CD4-positive, alpha-beta T cell treated with Interleukin-10 for 1 hour (primary cell): ENCODE data around the gene IQCK.

ENCODE experiments used
- DNase-seq: peaks from one replicate; pipeline ENCODE4 v3.0.0-alpha.2; 2020

IQCK gene

DNA sequence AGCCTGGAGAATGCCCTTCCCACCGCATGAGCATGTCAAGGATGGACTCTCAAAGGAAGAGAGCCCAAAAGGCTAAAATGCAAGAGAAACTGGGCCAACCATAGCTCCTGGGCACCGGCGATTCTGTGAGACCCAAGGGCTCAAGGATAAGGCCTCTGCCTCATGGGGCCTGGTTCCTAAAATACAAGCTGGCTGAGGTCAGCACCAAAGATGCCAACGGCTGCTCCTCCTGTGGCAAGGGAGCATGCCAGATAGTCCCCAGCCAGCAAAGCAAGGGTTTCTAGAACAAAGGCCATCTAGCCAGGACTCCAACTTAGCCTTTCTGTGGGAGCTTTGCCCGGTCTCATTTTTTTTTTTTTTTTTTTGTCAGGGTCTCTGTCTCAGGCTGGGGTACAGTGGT is 146.5 kb downstream of the IQCK start:
- DNase-seq = no peak

DNA sequence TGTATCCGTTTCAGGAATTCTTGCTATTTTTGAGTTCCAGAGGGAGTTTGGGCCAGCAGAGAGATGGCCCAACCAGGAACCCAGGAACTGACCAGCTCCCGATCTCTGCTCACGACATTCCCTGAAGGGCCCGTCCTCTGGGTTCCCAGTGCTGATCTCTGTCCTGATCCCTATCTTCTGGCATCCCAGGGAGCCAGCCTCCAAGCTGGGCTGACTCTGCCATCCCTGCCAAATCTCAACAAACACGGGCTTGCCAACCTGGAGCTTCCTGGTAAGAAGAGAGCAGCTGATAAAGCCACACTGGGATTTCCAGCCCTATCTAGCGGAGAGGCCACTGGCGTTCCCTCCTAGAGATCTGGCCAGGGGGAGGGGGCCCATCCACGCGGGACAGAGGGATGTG is 150.3 kb downstream of the IQCK start:
- no peak for DNase-seq

DNA sequence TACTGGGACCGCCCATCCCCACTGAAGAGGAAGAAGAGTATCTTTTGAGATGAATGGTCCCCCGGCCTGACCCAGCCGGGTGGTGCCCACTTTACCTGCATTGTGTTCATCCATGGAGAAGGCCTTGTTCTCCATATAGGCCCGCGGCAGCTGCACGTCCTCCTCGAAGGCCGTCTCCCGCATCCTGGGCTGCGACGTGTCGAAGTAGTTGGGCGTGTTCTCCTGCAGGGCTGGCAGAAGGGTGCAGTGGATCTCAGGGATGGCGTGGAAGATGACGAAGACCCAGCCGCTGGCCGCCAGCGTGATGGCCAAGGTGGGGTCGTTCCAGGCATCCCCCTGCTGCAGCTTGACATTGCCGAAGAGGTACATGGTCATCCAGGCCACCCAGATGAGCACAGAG is 153.7 kb downstream of the IQCK start:
- no peak for DNase-seq

DNA sequence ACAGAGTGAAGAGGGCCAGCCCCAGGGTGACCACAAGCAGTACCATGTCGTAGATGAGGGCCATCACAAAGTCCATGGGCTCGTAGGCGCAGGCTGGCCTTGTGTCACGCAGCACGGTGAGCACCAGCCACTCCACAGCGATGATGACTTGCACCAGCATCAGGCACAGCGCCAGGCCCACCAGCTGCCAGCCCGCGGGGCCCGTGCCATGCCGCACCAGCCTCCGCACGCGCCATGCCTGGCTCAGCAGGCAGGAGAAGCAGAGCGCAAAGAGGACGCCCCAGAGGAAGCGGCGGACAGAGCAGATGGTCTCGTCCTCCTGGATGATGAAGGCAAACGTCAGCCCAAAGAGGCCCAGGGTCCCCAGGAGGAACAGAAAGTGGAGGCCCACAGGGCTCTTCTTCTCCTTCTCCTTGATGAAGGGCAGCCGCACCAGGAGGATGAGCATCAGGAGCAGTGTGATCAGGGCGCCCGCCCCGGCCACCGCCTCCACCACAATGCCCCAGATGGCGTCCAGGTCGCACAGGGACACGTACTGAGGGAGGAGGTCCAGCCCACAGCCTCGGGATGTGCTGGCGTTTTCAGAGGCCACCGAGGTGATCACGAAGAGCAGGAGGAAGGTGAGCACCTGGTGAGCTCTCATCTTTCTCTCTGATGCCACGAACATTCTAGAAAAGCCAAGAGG is 154.2 kb downstream of the IQCK start:
- no peak for DNase-seq

DNA sequence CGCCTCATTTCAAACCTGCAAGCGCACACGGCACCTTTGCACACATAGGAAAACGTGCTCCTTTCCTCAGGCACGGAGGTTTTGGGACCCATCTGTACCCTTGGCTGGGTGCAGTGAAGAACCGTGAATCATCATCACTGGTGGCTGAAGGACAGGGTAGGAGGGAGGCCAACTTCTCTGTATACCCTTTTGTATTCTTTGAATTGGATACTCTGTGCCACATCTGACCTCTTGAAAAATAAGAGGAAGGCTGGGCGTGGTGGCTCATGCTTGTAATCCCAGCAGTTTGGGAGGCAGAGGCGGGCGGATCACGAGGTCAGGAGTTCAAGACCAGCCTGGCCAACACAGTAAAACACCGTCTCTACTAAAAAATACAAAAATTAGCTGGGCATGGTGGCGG is 154.9 kb downstream of the IQCK start:
- DNase-seq = no peak

DNA sequence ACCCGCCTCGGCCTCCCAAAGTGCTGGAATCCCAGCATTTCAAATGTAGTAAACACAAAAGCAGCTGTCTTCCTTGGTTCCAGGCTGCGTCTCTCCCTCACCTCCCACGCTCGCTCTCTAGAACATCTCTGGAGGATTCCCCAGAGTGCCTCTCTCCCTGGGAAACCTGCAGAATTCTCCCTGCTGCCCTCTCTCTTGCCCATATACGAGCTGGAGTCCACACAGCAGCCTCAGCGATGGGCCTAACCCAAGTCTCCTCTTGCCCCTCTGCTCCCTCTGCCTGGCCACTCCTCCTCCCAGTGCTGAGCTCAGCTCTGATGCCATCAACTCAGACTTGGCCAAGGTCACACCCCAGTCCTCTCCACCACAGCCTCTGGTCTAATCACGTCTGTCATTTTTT is 156.0 kb downstream of the IQCK start:
- DNase-seq = no peak

DNA sequence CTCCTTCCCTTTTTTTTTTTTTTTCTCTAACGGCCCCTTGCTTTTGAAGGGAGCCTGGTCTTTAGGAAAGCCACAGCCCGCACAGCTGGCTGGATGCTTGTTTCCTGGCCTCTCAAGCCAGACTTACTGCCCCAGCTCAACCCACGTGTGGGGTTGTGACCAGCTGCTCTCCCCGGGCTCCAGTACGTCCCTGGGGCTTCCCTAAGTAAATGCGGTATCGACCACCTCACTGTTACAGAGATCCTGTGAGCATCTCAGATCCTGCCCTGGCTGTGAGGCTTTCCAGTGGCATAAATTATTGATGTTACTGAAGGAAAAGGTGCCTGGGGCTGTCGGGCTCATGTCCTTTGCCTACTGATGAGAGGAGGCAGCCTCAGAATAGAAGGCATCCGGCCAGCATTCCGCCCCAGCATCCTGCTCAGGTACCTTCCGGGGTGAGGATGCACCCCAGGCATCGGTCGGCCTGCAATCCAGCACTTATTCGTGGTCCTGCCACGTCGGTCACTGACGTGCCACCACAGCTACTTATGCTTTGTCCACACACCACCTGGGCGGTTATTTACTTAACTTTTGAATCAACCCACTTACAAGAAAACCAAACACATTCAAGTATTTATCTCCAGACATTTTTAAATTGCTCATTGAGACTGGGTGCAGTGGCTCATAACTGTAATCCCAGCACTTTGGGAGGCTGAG is 156.9 kb downstream of the IQCK start:
- DNase-seq = no peak

DNA sequence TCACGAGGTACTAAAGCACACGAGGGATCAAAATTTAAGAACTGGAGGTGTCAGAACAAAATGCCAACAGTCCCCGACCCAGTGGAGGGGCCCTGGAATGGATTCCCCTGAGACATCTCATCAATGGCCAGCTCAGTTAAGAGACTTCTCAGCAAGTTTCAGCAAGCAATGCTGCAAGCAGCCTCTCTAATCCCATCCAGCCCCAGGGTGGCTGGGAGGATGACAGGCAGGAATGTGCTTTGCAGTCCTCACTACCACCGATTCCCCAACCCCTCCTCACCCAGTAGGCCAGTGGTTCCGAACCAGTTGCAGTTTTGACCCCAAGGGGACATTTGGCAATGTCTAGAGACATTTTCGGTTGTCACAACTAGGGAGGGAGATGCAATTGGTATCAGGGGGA is 157.8 kb downstream of the IQCK start:
- no peak for DNase-seq

DNA sequence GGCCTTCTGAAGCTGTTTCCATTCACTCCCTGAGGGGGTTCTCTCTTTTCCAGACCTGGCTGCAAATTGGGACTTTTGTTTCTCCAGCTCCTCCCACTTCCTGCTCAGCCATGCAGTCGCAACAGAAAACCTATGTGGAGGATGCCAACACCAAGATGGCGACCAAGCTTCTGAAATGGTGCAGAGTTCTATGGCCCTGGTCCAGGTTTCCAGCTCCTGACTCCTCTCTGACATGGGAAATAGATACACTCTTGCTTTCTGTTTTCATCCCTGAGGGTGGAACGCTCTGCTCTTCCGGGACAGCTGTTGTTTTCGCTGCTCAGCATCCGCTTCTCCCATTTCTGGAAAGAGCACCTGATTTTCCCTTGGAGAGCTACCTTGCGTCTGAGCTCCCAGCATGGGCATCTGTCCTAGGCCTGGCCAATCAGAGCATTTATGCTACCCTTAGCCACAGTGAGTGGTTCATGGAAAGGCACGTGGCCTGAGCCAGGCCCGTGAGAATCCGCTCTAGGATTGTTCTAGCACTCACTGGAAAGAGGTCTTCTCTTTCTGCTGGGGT is 158.5 kb downstream of the IQCK start:
- no peak for DNase-seq

DNA sequence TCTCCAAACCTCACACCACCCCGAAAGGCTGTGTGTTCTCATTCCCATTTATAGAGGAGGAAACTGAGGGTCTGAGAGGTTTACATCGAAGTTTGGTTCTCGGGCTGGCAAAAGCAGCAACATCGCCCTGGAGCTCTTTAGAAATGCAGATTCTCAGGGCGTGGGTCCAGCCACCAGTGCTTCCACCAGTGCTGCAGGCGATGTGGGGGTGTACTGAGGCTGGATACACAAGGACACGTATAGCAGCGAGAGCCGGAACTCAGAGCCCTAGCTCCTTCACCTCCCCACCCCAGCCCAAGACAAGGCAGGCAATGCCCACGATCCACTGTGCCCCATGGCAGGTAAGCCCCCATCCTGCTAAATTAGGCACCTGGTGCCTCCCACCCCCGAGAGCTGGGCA is 160.7 kb downstream of the IQCK start:
- no peak for DNase-seq

DNA sequence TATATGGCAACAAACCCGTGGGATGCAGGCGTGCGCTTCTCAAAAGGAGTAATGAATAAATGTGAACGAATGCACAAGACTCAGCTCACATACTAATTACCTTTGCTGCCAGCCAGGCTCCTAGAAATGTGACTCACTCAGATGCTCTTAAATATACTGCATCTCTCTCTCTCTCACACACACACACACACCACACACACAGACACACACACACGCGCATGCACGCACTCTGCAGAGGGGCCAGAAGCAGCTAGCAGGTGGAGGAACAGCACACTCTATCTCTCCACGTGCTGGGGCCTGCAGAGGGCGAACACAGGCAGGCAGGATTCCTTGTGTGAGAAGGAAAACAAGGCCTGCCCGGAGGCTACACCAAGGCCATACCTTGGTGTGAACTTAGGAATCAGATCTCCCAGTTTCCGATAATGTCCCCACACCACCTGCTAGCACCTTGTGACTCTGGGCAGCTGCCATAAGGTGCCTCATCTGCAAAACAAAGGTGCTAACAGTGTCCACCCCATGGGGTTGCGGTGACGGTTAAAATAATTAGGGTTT is 161.2 kb downstream of the IQCK start:
- DNase-seq = no peak

DNA sequence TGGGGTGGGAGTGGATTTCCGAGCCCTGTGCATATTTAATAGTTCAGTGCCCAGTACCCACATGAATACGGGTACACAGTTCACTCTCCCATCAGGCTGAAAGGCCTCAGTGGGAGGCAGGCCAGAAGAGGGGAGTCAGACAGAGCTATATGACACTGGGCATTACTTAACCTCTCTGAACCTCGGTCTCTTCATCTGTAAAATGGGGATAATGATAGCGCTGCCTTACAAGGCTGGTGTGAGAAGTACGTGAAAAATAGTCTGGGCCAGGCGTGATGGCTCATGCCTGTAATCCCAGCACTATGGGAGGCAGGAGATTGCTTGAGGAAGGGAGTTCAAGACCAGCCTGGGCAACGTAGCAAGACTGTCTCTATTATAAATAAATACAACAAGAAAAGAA is 163.0 kb downstream of the IQCK start:
- DNase-seq = no peak

DNA sequence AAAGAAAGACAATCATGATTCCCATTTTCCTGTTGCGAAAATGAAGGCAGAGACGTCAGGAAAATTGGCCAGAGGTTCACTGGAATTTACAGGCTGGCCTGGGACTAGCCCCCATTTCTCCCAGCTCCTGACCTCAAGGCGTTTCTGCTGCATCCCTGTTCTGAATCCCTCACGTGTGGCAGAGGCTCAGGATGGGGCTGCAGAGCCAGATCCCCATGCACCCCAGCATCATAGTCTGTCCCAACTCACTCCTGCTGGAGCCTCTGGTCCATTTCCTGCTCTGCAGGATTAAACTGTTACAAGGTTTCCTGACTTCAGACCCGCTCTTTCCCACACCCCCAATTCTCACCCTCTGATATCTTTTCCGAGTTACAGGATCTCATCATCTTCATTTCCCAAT is 163.7 kb downstream of the IQCK start:
- no peak for DNase-seq

DNA sequence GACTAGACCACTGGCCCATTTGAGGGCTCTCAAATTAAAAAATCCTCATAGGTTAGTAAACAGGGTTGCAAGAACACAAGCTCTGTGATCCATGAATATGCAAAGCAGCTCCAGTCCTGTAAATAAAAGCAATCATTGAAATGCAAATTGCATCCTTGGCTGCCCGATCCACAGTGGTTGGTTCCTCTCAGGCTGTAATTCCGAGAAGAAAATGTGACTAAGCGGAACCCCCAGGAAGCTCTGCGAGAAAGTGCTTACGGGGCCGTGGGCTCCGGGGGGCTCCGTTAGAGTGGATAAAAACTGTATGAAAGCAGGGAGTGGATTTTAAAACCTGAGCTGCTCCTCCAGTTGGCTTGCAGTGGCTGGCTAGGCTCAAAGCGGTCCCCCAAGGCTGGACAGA is 164.1 kb downstream of the IQCK start:
- no peak for DNase-seq

DNA sequence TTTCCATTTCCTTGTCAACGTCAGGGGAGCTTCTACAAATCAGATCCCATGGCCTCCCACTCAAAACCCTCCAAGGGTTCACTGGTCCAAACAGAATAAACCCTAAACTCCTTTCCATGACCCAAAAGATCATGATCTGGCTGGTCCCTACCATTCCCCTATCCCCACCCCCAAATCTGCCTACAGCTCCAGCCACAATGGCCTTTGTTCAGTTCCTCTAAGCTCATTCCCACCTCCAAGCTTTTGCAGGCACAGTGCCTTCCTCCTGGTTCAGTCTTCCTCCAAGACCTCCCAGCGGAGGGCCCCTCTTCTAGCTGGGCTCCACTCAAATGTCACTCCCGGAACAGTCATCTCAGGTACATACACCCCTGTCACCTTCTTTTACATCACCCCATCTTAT is 164.6 kb downstream of the IQCK start:
- DNase-seq = no peak

DNA sequence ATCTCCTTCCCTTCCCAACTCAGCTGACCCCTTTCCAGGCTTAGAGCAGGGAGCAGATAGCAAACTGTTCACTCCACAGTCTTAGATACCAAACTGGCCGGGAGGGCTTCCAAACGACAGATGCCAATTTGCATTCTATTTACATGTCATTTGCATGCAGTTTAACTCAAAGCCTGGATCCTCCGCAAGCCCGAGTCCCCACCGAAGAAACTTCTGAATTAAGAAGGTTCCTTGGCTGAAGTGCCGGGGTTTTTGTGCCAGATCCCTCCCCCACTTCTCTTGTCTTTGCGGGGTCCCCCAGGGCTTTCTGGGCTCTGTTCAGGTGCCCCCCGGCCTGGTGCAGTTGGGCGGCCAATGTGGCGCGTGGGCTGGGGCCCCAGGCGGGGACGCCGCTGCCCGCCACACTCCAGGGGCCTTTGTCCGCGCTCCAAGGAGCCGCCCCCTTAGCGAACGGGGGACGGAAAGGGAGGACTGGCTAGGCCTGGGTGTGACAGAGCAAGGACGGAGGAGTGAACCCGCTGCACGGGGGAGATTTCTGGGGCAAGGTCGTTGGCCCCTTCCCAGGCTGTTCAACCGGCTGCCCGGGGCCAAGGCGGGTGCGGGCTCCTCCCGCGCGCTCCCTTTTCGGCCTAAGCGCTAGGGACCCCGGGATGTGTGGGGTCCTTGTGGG is 165.4 kb downstream of the IQCK start:
- DNase-seq = no peak

DNA sequence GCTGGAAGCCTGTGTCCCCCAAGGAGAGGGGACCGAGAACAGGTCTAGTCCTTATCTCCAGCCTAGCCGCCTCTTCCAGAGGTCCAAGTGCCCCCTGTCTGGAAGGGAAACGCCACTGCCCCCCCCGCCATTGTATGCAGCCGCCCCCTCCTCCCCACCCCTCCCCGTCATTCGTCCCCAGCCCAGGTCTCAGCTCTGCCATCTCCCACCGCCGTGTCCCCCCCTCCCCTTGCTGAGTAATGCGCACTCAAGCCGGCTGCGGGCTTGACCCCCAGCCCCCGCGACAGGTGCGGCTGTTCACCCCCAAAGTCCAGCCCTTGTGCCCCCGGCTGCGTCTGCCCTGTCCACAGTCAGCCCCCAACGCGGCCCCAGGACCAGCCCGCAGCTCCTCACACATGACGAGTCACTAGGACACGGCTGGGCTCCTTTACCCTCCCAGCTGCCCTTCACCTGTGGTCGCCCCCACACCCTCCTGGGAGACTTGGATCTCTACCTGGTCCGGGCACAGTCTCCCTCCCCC is 166.0 kb downstream of the IQCK start:
- DNase-seq = no peak

DNA sequence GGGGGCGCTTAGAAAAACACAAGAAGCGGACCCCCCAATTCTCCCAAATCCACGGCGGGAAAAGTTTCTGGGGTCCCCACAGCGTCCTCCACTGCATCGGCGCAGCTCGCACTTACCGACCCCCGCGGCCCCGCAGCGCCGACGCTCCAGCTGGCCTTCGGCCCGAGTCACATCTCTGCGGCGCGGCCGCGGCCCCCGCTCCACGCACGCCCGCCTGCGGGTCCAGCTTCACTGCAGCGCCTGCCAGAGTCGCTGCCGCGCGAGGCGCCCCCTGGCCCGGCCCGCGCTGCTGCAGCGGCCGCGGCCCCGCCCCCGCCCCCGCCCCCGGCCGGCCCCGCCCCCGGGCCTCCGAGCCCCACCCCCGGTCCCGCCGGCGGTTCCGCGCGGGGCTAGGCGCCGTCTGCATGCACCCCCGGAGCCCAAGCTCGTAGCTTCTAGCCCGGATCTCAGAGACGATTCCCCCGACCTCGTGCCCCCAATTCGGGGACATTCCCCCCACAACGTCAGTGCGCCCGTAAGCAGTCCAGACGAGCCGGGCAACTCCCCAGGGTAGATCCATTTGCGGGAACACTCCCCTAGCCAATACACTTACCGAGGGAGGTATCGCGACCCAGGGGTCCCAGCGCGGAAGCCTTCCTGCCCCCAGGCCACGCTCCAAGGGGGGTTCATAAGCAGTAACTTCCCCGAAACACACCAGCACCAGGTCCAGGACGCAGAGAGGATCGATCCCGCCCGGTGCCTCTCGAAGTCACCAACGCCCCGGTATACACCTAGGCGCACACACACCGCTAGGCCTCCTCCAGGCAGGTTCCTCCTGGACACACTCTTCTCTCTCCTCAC is 166.8 kb downstream of the IQCK start, which contains the start of gene GPRC5B:
GPRC5B (minus strand) TSS at position 238 of the 840 bp plus-strand sequence. CDS start 12,003 bp downstream, outside the sequence.
- DNase-seq = peak; percentile 52

DNA sequence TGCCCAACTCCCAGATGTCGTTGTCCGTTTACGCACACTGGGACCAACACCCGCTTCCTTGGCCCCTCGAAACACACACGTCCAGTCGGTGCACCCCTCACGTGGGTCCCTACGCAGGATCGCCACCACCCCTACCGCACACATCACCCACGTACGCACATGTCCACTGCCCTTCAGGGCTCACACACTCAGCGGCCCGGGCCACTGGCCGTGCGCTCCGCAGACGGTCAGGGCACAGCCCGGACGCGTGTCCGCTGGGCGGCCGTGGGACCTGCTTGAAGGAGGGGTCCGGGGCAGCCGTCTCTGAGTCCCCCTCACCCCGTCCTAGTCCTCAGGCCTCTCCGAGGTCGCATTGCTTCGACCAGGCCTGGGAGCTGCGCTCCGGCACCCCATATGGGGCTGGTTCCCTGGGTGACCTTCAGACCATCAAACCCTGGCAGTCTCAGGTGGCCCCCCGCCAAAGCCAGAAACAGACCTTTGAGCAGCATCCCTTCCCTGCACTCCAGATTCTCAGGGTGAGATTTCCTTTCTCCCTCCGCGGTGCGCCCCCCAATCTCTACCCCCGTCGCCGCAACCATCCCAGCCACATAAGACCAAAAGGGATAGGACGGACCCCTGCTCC is 167.5 kb downstream of the IQCK start:
- no peak for DNase-seq

DNA sequence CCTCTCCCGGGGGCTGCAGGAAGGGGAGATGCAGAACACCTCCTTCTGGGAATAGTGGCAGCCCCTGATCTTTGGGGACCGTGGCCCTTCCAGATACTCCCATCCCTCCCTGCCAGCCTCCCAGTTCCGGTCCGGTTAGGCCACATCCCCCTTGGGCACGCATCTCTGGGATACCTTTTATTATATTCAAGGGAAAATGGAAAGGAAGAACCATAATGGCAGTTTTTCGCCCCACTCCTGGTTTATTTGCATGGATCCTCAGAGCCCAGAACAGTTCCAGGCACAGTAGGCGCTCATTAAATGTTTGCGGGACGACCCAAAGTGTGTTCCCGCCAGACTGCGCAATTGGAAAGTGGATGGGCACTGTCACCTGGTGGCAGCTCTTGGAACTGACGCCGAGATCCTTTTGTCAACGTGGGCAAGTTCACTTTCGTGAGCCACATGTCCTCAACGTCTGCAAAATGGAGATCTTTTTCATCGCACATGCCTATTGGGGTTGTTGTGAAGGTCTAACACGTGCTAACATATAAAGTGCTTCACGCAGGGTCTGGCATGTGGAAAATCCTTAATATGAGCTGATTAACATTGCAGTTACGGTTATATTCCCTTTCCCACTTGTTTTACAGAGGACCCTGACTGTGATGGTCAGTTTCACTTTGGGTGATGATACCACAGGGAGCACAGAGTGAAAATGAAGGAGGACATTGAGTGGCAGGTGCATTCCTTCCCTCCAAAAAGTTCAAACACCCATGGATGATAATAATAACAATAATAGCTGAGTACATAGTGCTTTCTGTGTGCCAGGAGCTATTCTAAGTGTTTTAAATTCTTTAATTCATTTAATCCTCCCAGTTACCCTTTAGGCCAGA is 168.2 kb downstream of the IQCK start:
- peak; percentile 84 for DNase-seq

DNA sequence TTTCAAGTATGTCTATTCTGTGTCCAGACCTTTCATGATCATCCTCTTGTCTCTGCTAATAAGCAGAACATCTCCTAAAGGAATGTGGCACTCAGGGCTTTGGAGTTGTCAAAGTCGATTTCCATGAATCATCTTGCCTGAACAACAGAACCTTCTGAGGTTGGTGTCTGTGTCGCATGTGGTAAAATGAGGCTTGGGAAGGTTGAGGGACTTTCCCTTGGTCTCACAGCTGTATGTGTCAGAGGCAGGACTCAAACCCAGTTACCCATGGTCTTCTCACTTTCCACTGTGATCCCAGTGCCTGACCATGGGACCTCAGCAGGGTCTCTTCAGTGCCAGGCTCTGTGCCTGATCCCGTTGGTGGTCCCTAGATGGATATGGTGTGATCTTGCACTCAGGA is 170.8 kb downstream of the IQCK start:
- no peak for DNase-seq
